ENCODE results near the gene PET100.

Gene PET100

DNA sequence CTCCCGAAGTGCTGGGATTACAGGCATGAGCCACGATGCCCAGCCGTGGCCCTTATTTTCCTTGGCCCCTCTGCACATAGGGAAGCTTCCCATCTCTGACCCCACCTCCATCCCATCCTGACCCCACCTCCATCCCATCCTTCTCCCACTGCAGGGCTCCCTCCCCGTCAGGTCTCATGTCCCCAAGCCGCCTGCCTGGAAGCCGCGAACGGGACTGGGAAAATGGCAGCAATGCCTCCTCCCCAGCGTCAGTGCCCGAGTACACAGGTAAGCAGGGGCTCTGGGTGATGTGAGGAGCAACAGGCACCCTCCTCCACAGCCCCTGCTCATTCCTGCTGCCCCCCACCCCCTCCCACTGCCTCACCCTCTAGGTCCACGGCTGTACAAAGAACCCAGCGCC lies 12.4 kb upstream of the PET100 start:
- H3K36me3 ChIP-seq (ENCODE audit: control insufficient read depth, low read depth, low read length) = peaks cover 31% of the 10 kb centered on the region
- no peaks in the 10 kb centered on the region for H3K27me3 ChIP-seq (ENCODE audit: control insufficient read depth, insufficient read depth, low read length)
- H3K9ac ChIP-seq (ENCODE audit: low read length) = no peak overlapping the region
- no peak overlapping the region for H3K4me3 ChIP-seq (ENCODE audit: low read length)
- no peaks in the 10 kb centered on the region for H3K9me3 ChIP-seq (ENCODE audit: control insufficient read depth, low read depth, low read length)
- H3K4me1 ChIP-seq (ENCODE audit: control insufficient read depth, low read depth, low read length) = no peaks in the 10 kb centered on the region
- H3K27ac ChIP-seq (ENCODE audit: low read length) = no peak overlapping the region

DNA sequence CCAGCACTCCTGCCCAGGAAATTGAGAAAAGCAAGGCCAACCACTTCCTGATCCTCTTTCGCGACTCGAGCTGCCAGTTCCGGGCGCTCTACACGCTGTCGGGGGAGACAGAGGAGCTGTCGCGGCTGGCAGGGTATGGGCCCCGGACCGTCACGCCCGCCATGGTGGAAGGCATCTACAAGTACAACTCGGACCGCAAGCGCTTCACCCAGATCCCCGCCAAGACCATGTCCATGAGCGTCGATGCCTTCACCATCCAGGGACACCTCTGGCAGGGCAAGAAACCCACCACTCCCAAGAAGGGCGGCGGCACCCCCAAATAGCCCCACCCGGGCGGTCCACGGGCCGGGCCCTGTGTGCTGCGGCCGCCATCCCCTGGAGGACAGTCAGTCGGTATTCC lies 11.9 kb upstream of the PET100 start:
- Histone ChIP-seq H3K27me3 (ENCODE audit: control insufficient read depth, insufficient read depth, low read length) (no peaks in the 10 kb centered on the region), H3K9me3 (ENCODE audit: control insufficient read depth, low read depth, low read length) (no peaks in the 10 kb centered on the region), H3K4me1 (ENCODE audit: control insufficient read depth, low read depth, low read length) (no peaks in the 10 kb centered on the region)

DNA sequence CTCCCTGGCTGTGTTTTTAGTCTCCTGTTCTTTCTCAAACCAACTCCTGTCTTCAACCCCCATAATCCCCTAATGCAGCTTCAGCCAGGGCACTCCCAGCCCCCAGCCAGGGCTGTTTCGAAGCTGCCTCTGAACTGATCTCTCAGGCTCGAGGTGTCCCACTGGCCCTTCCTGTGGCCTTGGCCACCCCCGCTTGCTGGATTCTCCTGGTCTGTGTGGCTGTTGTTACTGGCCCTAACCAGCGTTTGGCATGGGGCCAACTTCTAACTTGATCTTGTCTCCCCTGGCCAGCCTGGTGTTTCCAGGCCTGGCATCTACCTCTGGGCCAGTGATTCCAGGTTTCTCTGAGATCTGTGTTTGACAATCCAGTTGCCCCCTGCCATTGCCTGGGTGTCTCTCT lies 11.2 kb upstream of the PET100 start:
- H3K27ac ChIP-seq (ENCODE audit: low read length) = no peak overlapping the region
- H3K27me3 ChIP-seq (ENCODE audit: control insufficient read depth, insufficient read depth, low read length) = no peaks in the 10 kb centered on the region
- no peak overlapping the region for H3K9ac ChIP-seq (ENCODE audit: low read length)
- no peaks in the 10 kb centered on the region for H3K9me3 ChIP-seq (ENCODE audit: control insufficient read depth, low read depth, low read length)
- no peak overlapping the region for H3K4me3 ChIP-seq (ENCODE audit: low read length)
- peaks cover 39% of the 10 kb centered on the region for H3K36me3 ChIP-seq (ENCODE audit: control insufficient read depth, low read depth, low read length)
- H3K4me1 ChIP-seq (ENCODE audit: control insufficient read depth, low read depth, low read length) = no peaks in the 10 kb centered on the region

More for the DNA sequence above, 11.9 kb upstream of the PET100 start:
- H3K27ac ChIP-seq (ENCODE audit: low read length) = no peak overlapping the region
- H3K9ac ChIP-seq (ENCODE audit: low read length) = no peak overlapping the region
- H3K4me3 ChIP-seq (ENCODE audit: low read length) = no peak overlapping the region
- peaks cover 35% of the 10 kb centered on the region for H3K36me3 ChIP-seq (ENCODE audit: control insufficient read depth, low read depth, low read length)

DNA sequence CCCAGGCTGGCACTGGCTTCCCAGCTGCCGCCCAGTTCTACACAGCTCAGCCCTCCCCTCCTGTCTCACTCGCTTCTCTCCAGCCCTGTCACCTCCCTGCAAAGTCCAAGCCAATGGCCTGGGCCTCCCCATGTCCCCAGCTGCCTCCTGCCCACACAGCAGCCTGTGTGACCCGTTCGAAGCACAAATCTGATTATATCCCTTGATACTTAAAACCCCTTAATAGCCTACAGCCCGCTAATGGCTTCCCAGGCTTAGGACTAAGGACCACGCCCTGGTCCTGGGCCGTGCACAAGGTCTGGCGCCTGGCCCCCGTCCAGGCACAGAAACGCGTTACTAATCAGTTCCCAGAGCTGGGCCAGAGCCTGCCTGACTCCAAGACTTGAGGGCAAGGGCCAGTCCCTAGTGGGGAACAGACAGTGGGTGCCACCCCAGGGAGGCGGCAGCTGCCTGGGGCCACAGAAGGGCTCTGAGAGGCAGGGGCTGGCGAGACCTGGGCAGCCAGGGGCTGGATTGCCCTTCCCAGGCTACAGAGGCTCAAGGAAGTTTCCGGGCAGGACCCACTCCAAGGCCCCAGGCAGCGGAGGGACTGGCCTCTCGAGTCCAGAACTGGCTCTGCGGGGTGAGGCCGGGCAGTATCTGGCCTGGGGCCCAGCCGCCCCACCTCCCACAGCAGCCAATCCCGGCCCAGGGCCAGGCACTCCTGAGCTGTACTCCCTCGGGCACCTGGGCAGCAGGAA lies 10.7 kb upstream of the PET100 start:
- no peaks in the 10 kb centered on the region for H3K27me3 ChIP-seq (ENCODE audit: control insufficient read depth, insufficient read depth, low read length)
- no peak overlapping the region for H3K4me3 ChIP-seq (ENCODE audit: low read length)
- H3K4me1 ChIP-seq (ENCODE audit: control insufficient read depth, low read depth, low read length) = no peaks in the 10 kb centered on the region
- H3K27ac ChIP-seq (ENCODE audit: low read length) = no peak overlapping the region
- no peaks in the 10 kb centered on the region for H3K9me3 ChIP-seq (ENCODE audit: control insufficient read depth, low read depth, low read length)
- H3K9ac ChIP-seq (ENCODE audit: low read length) = no peak overlapping the region
- peaks cover 39% of the 10 kb centered on the region for H3K36me3 ChIP-seq (ENCODE audit: control insufficient read depth, low read depth, low read length)

DNA sequence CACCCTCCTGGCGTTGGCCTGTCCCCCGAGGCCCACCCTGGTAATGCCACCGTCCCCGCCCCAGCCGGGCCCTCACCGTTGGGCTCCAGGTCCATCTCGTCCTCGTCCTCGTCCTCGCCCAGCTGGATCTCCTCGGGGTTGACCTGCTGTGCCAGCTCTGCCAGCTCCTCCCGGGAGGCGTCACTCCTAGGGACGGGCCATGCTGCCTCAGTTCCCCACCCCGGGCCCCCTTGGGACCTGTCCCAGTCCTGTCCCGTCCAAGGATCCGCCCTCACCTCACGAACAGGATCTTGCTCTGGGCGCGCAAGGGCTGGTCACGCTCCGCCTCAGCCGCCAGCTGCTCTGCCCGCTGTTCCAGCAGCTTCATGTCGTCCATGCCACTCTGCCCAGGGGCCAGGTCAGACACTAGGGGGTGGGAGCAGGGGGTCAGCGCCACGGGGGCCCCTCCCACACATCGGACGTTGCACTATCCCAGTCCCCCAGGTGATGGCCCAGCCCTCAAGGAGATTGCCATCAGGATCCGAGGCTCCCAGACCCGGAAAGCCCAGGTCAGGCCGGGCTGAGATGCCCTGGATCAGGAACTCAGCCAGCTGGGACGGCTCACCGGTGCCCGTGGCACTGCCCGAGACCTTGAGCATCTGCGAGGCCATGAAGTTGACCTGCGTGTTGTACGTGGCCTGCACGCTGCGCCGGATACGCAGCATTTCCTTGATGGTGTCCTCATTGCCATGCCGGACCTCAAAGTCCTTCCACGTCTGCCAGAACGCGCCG lies 9.7 kb upstream of the PET100 start:
- Histone ChIP-seq H3K9me3 (ENCODE audit: control insufficient read depth, low read depth, low read length) (no peaks in the 10 kb centered on the region), H3K9ac (ENCODE audit: low read length) (no peak overlapping the region), H3K27me3 (ENCODE audit: control insufficient read depth, insufficient read depth, low read length) (no peaks in the 10 kb centered on the region), H3K36me3 (ENCODE audit: control insufficient read depth, low read depth, low read length) (peaks cover 39% of the 10 kb centered on the region), H3K4me3 (ENCODE audit: low read length) (no peak overlapping the region), H3K27ac (ENCODE audit: low read length) (no peak overlapping the region), H3K4me1 (ENCODE audit: control insufficient read depth, low read depth, low read length) (no peaks in the 10 kb centered on the region)

DNA sequence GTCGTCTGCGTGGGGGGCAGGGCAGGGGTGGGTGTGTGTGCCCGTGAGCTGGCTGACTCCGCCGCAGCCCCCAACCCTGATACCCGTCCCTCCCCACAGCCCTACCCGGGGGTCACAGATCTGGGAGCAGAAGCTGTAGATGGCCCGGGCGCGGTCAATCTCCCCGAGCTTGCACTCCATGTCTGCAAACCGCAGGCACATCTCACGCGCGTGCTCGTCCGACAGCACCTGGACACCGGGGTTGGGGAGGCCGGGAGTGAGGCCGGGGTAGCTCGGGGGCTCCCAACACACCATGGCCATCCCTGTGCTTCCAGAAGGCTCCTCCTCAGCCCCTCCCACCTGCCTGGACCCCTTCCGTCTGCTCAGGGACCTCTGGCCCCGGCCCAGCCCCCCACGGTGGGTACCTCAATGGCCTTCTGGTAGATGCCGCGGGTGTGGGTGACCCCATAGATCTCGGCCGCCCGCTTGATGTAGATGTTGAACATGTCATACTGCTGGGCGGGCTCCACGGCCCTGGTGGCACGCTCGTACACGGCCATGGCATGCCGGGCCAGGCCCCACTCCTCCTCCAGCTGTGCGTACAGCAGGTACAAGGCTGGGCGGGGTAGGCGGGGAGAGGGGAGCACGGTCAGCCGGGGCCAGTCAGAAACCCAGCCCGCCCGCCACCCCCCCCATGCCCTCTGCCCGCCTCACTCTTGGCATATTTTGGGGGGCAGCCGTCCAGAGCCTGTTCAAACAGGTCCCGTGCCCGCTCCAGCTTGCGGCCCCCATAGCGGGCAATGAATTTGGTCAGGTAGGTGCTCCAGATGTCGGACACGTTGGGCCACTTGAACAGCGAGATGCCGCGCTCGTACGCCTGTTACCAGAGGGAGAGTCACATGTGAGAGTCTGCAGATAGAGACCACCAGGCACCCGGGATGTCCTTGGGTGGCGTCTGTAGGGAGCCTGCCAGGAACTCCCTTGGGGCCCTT lies 8.9 kb upstream of the PET100 start:
- Histone ChIP-seq H3K27ac (ENCODE audit: low read length) (no peak overlapping the region), H3K36me3 (ENCODE audit: control insufficient read depth, low read depth, low read length) (peaks cover 39% of the 10 kb centered on the region)

DNA sequence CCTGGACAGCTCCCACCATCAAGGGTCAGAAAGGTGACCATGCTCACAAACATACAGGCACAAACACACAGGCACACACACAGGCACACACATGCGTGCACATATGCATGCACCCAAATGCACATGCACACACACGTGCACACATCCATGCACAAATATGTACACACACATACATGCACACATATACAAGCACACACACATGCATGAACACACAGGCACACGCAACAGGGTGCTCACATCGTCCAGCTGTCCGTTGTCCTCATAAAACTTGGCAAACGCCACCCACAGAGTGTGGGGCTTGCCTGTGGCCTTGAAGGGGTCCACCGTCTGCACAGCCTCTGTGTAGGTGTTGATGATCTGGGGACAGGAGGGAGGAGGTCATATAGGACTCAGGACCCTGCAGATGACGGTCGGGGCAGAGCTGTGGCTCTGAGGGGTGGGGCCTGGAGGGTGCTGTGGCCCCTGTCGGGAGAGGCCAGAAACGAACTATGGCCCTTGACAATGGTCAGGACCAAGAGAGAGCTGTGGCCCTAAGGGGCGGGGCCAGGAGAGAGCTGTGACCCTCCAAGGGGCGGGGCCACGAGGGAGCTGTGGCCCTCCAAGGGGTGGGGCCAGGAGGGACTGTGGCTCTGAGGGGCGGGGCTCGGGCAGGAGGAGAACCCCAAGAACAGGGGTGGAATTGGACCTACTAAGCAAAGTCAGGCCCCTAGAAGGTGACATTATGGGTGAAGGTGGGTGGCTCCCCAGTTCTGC lies 6.5 kb upstream of the PET100 start:
- no peaks in the 10 kb centered on the region for H3K27me3 ChIP-seq (ENCODE audit: control insufficient read depth, insufficient read depth, low read length)
- H3K27ac ChIP-seq (ENCODE audit: low read length) = no peak overlapping the region
- no peaks in the 10 kb centered on the region for H3K9me3 ChIP-seq (ENCODE audit: control insufficient read depth, low read depth, low read length)
- H3K36me3 ChIP-seq (ENCODE audit: control insufficient read depth, low read depth, low read length) = peaks cover 32% of the 10 kb centered on the region
- H3K9ac ChIP-seq (ENCODE audit: low read length) = no peak overlapping the region
- H3K4me1 ChIP-seq (ENCODE audit: control insufficient read depth, low read depth, low read length) = no peaks in the 10 kb centered on the region
- H3K4me3 ChIP-seq (ENCODE audit: low read length) = no peak overlapping the region

More for the DNA sequence above, 8.9 kb upstream of the PET100 start:
- Histone ChIP-seq H3K9ac (ENCODE audit: low read length) (no peak overlapping the region), H3K4me3 (ENCODE audit: low read length) (no peak overlapping the region), H3K9me3 (ENCODE audit: control insufficient read depth, low read depth, low read length) (no peaks in the 10 kb centered on the region), H3K27me3 (ENCODE audit: control insufficient read depth, insufficient read depth, low read length) (no peaks in the 10 kb centered on the region), H3K4me1 (ENCODE audit: control insufficient read depth, low read depth, low read length) (no peaks in the 10 kb centered on the region)

DNA sequence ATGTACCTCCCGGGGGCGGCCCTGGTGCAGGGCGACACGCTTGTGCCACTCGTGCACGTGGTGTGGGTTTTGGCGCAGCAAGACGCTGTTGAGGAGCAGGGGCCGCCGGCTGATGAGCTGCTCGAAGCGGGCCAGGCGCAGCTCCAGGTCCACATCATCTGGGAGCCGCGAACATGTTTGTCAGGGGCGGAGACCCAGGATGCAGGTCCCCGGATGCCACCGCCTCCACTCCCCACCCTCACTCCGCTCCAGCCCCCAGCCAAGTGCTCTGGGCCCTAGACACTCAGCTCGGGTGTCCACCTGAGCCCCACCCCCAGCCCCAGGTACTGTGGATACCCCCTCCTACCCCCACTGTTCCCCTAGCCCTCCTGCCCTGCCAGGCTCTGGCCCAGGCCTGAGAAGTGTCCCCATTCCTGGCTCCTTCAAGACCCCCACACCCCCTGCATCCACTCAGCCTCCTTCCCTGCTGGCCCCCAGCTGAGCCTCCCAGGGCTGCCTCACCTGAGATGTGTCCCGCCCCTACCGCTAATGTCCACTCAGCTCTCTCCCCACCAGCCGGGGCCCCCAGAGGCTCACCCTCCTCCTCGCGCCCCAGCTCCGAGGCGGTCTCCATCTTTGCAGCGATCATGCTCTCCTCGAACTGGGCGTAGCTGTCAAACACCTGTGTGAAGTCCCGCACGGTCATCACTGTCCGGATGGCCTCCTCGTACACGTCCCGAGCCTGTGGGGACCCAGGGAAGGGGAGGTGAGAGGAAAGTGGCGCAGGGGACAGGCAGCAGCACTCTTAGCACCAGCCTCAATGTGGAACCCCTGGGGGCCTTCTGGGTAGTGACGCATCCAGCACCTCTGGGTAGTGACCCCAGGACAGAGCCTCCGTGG lies 5.6 kb upstream of the PET100 start:
- no peak overlapping the region for H3K27ac ChIP-seq (ENCODE audit: low read length)
- no peak overlapping the region for H3K9ac ChIP-seq (ENCODE audit: low read length)
- peaks cover 32% of the 10 kb centered on the region for H3K36me3 ChIP-seq (ENCODE audit: control insufficient read depth, low read depth, low read length)
- H3K4me1 ChIP-seq (ENCODE audit: control insufficient read depth, low read depth, low read length) = no peaks in the 10 kb centered on the region
- no peaks in the 10 kb centered on the region for H3K27me3 ChIP-seq (ENCODE audit: control insufficient read depth, insufficient read depth, low read length)
- H3K9me3 ChIP-seq (ENCODE audit: control insufficient read depth, low read depth, low read length) = no peaks in the 10 kb centered on the region
- H3K4me3 ChIP-seq (ENCODE audit: low read length) = no peak overlapping the region

DNA sequence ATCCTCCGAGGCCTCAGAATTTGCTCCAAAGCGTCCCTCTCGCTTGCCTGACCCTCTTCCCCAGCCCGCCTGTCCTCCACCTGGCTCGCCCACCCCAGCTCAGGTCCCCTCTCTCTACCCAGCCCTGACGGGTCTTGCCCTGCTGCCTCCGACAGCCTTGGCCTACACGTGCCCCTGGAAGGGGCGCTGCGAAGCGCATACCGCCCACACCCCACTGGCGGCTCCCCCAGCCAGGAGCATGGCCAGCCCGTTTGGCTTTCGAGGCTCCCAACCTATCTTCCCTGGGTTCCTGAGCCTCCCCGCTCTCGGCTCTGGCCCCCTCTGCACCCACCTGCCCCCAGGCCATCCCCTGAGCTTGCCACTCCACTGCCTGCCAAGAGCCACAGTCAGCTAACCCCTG lies 4.8 kb upstream of the PET100 start:
- Histone ChIP-seq H3K27ac (ENCODE audit: low read length) (no peak overlapping the region), H3K36me3 (ENCODE audit: control insufficient read depth, low read depth, low read length) (peaks cover 29% of the 10 kb centered on the region), H3K9ac (ENCODE audit: low read length) (no peak overlapping the region), H3K4me1 (ENCODE audit: control insufficient read depth, low read depth, low read length) (no peaks in the 10 kb centered on the region), H3K27me3 (ENCODE audit: control insufficient read depth, insufficient read depth, low read length) (no peaks in the 10 kb centered on the region), H3K9me3 (ENCODE audit: control insufficient read depth, low read depth, low read length) (no peaks in the 10 kb centered on the region), H3K4me3 (ENCODE audit: low read length) (no peak overlapping the region)

DNA sequence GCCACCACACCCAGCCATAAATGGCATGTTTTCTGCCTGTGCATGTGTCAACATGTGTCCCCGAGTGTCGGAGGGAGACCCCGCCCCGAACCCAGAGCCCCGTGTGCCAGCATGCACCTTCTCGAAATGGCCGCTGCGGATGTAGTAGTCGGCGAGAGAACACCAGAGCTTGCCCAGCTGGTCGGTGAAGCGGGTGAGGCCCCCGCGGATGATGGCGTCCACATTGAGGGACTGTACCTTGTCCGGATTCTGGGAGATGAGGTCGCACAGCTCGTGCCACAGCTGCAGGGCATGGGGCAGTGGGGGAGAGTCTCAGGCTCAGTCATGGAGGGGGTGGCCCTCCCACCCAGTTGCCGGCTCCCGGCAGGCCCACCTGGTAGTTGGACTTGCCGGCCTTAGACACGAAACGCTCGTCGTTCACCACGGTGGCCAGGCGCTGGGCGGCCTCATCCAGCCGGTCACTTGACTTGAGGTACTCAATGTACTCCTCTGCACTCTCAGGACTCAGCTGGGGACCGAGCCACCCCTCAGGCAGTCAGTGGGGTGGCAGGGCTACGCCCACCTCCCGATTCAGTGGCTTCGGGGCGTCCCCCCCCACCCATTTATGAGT lies 3.7 kb upstream of the PET100 start:
- H3K9ac ChIP-seq (ENCODE audit: low read length) = no peak overlapping the region
- H3K27me3 ChIP-seq (ENCODE audit: control insufficient read depth, insufficient read depth, low read length) = no peaks in the 10 kb centered on the region
- H3K36me3 ChIP-seq (ENCODE audit: control insufficient read depth, low read depth, low read length) = peaks cover 19% of the 10 kb centered on the region
- H3K4me3 ChIP-seq (ENCODE audit: low read length) = no peak overlapping the region
- no peak overlapping the region for H3K27ac ChIP-seq (ENCODE audit: low read length)
- H3K4me1 ChIP-seq (ENCODE audit: control insufficient read depth, low read depth, low read length) = peaks cover 4% of the 10 kb centered on the region
- no peaks in the 10 kb centered on the region for H3K9me3 ChIP-seq (ENCODE audit: control insufficient read depth, low read depth, low read length)

Data from iPS-18a (cell line).